Measurements from ENCODE around the gene DHRS4L2.
"Not testable (repeated sequence)": the region's sequence is repeated elsewhere in the genome, so short reads cannot be mapped to it uniquely, and the experiment has no call there.

The DHRS4L2 gene

GRCh38 chr14:23988607-23989363 is at the start of gene DHRS4L2:
TSS of gene DHRS4L2 (plus strand) at chr14:23988929. CDS start at chr14:23988948, 19 bp downstream.
- peak; percentile 57 for DNase-seq (ENCODE audit: low spot score)

GRCh38 chr14:23939607-23940326 is 49.0 kb upstream of the DHRS4L2 start:
- DNase-seq (ENCODE audit: low spot score), result no peak

- no peak for DNase-seq (ENCODE audit: low spot score)
Measured at GRCh38 chr14:23941230-23941629, 47.5 kb upstream of the DHRS4L2 start.

GRCh38 chr14:23941669-23942068 is 47.1 kb upstream of the DHRS4L2 start:
- DNase-seq (ENCODE audit: low spot score), result no peak

- DNase-seq (ENCODE audit: low spot score), result no peak
Measured at GRCh38 chr14:23942587-23942986, 46.1 kb upstream of the DHRS4L2 start.

- DNase-seq (ENCODE audit: low spot score), result not testable (repeated sequence)
Measured at GRCh38 chr14:23949069-23949468, 39.7 kb upstream of the DHRS4L2 start.

GRCh38 chr14:23950411-23951135 is 38.2 kb upstream of the DHRS4L2 start:
- DNase-seq (ENCODE audit: low spot score), result no peak

GRCh38 chr14:23951136-23951466 is 37.6 kb upstream of the DHRS4L2 start:
- not testable (repeated sequence) for DNase-seq (ENCODE audit: low spot score)

GRCh38 chr14:23951590-23952201 is 37.0 kb upstream of the DHRS4L2 start:
- no peak for DNase-seq (ENCODE audit: low spot score)

- DNase-seq (ENCODE audit: low spot score), result not testable (repeated sequence)
Measured at GRCh38 chr14:23953116-23953463, 35.6 kb upstream of the DHRS4L2 start.

GRCh38 chr14:23953464-23954278 is 35.1 kb upstream of the DHRS4L2 start, which contains the start of gene DHRS4:
TSS of gene DHRS4 (plus strand) at chr14:23953770. CDS start at chr14:23953789, 19 bp downstream.
- DNase-seq (ENCODE audit: low spot score), result peak; percentile 73

- DNase-seq (ENCODE audit: low spot score), result not testable (repeated sequence)
Measured at GRCh38 chr14:23954279-23954614, 34.5 kb upstream of the DHRS4L2 start.

- DNase-seq (ENCODE audit: low spot score), result not testable (repeated sequence)
Measured at GRCh38 chr14:23954965-23955364, 33.8 kb upstream of the DHRS4L2 start.

- DNase-seq (ENCODE audit: low spot score), result not testable (repeated sequence)
Measured at GRCh38 chr14:23955811-23956210, 32.9 kb upstream of the DHRS4L2 start.

- not testable (repeated sequence) for DNase-seq (ENCODE audit: low spot score)
Measured at GRCh38 chr14:23957913-23958569, 30.7 kb upstream of the DHRS4L2 start.

GRCh38 chr14:23960899-23961298 is 27.8 kb upstream of the DHRS4L2 start:
- not testable (repeated sequence) for DNase-seq (ENCODE audit: low spot score)

- not testable (repeated sequence) for DNase-seq (ENCODE audit: low spot score)
Measured at GRCh38 chr14:23961704-23962103, 27.0 kb upstream of the DHRS4L2 start.

- not testable (repeated sequence) for DNase-seq (ENCODE audit: low spot score)
Measured at GRCh38 chr14:23969130-23969480, 19.6 kb upstream of the DHRS4L2 start.

GRCh38 chr14:23969481-23970282 is 19.0 kb upstream of the DHRS4L2 start:
- DNase-seq (ENCODE audit: low spot score), result not testable (repeated sequence)

- not testable (repeated sequence) for DNase-seq (ENCODE audit: low spot score)
Measured at GRCh38 chr14:23970283-23970659, 18.5 kb upstream of the DHRS4L2 start.
